ENCODE results near the gene MMEL1. TPM values are rescaled to one million over a fixed set of nuclear protein-coding genes. Genes with fewer than 3 reads are reported as not detected.

The MMEL1 gene
- total and polyA plus RNA-seq, 2 donors (not counting 1 experiment from before 2014, with no cell fraction given) = 0.33 to 0.60 TPM

DNA sequence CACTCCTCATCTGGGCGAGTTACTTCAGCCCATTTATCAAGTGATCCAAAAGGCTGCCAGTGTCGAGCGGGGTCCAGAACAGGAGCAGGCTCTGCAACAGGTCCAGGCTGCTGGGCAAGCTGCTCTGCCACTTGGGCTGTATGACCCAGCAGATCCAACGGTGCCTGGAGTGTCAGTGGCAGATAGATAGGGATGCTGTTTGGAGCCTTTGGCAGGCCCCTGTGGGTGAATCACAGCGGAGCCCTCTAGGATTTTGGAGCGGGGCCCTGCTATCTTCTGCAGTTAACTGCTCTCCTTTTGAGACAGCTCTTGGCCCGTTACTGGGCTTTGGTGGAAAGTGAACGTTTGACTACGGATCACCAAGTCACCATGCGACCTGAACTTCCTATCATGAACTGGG lies 7.5 kb downstream of the MMEL1 start:
- no peak overlapping the region for H3K4me3 ChIP-seq (replicated peaks in 1 of 4; ENCODE audit: control extremely low read depth in 1 of 4, insufficient read depth in 1 of 4, low read depth in 3 of 4, low read length in 4 of 4)
- H4K20me1 ChIP-seq (ENCODE audit: control insufficient read depth, extremely low read depth, insufficient read depth, low read length) = no peaks in the 10 kb centered on the region
- no peak overlapping the region for H3K4me2 ChIP-seq (ENCODE audit: extremely low read depth, insufficient read depth, low read length)
- peaks cover under 1% of the 10 kb centered on the region for H3K9me3 ChIP-seq (ENCODE audit: control insufficient read depth, insufficient read depth, low read depth, low read length)
- H3K79me2 ChIP-seq (ENCODE audit: control insufficient read depth, insufficient read depth, low read length) = no peaks in the 10 kb centered on the region
- H2AFZ ChIP-seq (ENCODE audit: low read length) = no peak overlapping the region
- no peak overlapping the region for H3K27ac ChIP-seq (ENCODE audit: insufficient read depth, low read length)
- DNase-seq (ENCODE audit: low read depth in 2 of 2) = no peak
- no peak overlapping the region for H3K9ac ChIP-seq (ENCODE audit: insufficient read depth, low read length)
- H3K27me3 ChIP-seq (ENCODE audit: control insufficient read depth, insufficient read depth, low read length) = no peaks in the 10 kb centered on the region
- H3K36me3 ChIP-seq (ENCODE audit: control insufficient read depth, insufficient read depth, low read length) = no peaks in the 10 kb centered on the region
- TF ChIP-seq, protein P1, sequence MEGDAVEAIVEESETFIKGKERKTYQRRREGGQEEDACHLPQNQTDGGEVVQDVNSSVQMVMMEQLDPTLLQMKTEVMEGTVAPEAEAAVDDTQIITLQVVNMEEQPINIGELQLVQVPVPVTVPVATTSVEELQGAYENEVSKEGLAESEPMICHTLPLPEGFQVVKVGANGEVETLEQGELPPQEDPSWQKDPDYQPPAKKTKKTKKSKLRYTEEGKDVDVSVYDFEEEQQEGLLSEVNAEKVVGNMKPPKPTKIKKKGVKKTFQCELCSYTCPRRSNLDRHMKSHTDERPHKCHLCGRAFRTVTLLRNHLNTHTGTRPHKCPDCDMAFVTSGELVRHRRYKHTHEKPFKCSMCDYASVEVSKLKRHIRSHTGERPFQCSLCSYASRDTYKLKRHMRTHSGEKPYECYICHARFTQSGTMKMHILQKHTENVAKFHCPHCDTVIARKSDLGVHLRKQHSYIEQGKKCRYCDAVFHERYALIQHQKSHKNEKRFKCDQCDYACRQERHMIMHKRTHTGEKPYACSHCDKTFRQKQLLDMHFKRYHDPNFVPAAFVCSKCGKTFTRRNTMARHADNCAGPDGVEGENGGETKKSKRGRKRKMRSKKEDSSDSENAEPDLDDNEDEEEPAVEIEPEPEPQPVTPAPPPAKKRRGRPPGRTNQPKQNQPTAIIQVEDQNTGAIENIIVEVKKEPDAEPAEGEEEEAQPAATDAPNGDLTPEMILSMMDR (conservative IDR thresholded peaks at IDR 0.05 in 1 of 2, IDR thresholded peaks at IDR 0.05 in 1 of 2; ENCODE audit: low read depth in 1 of 2, low read length in 2 of 2) = no peak
- no peak for TF ChIP-seq EZH2 (IDR thresholded peaks at IDR 0.05; ENCODE audit: low read length, missing control alignments)
- H3K4me1 ChIP-seq (ENCODE audit: control insufficient read depth, extremely low read depth, insufficient read depth, low read length) = no peaks in the 10 kb centered on the region

DNA sequence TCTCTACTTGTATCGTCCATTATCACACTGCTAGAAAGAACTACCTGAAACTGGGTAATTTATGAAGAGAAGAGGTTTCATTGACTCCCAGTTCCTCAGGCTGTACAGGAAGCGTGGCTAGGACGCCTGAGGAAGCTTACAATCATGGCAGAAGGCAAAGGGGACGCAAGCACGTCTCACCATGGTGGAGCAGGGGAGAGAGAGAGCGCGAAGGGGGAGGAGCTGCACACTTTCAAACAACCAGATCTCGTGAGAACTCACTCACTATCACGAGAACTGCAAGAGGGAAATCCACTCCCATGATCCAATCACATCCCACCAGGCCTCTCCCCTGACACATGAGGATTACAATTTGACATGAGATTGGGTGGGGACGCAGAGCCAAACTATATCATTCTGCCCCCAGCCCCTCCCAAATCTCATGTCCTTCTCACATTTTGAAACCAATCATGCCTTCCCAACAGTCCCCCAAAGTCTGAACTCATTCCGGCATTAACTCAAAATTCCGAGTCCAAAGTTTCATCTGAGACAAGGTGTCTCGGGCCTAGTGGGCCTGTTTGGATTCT lies 8.0 kb downstream of the MMEL1 start:
- H3K4me3 ChIP-seq (replicated peaks in 1 of 4; ENCODE audit: control extremely low read depth in 1 of 4, insufficient read depth in 1 of 4, low read depth in 3 of 4, low read length in 4 of 4) = no peak overlapping the region
- H3K27me3 ChIP-seq (ENCODE audit: control insufficient read depth, insufficient read depth, low read length) = no peaks in the 10 kb centered on the region
- no peak overlapping the region for H2AFZ ChIP-seq (ENCODE audit: low read length)
- H4K20me1 ChIP-seq (ENCODE audit: control insufficient read depth, extremely low read depth, insufficient read depth, low read length) = no peaks in the 10 kb centered on the region
- no peak overlapping the region for H3K9ac ChIP-seq (ENCODE audit: insufficient read depth, low read length)
- no peaks in the 10 kb centered on the region for H3K79me2 ChIP-seq (ENCODE audit: control insufficient read depth, insufficient read depth, low read length)
- H3K4me1 ChIP-seq (ENCODE audit: control insufficient read depth, extremely low read depth, insufficient read depth, low read length) = no peaks in the 10 kb centered on the region
- no peak for DNase-seq (ENCODE audit: low read depth in 2 of 2)
- H3K4me2 ChIP-seq (ENCODE audit: extremely low read depth, insufficient read depth, low read length) = no peak overlapping the region
- H3K27ac ChIP-seq (ENCODE audit: insufficient read depth, low read length) = no peak overlapping the region
- H3K9me3 ChIP-seq (ENCODE audit: control insufficient read depth, insufficient read depth, low read depth, low read length) = no peaks in the 10 kb centered on the region
- H3K36me3 ChIP-seq (ENCODE audit: control insufficient read depth, insufficient read depth, low read length) = no peaks in the 10 kb centered on the region
- TF ChIP-seq, protein P1 (conservative IDR thresholded peaks at IDR 0.05 in 1 of 2, IDR thresholded peaks at IDR 0.05 in 1 of 2; ENCODE audit: low read depth in 1 of 2, low read length in 2 of 2) = no peak
- no peak for TF ChIP-seq EZH2 (IDR thresholded peaks at IDR 0.05; ENCODE audit: low read length, missing control alignments)

DNA sequence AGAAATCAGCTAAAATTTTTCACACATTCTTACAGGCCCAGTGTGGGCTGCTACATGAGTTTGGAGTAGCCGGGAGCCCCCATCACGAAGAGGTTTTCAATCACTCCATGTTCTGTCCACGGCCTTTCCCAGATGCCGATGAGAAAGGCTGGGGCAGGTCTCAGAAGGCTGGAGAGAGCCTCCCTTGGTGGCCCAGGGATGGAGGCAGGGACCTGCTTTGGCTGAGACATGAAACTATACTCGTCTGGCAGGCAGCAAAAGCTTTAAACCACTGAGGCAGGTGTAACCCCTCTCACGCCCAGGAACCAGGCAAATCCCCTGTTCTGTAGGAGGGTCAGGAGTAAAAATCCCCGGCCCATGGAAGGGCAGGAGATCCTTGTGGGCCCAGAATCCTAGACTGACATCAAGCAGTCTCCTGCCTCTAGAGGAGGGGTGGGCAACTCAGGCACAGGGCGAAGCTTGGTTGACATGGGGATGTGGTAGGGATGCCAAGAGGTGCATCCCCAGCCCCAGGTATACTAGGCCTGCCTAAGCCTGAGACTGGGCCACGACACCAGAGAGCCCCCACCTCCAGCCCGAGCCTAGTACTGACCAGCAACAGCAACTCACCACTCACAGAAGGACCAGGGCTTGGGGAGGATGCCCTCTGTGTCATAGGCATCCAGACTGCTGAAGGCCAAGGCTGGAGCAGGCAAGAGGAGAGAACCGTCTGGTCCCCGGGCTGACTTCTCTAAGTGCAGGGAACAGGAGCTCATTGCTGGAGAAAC lies 9.1 kb downstream of the MMEL1 start:
- Histone ChIP-seq H3K79me2 (ENCODE audit: control insufficient read depth, insufficient read depth, low read length) (no peaks in the 10 kb centered on the region), H2AFZ (ENCODE audit: low read length) (no peak overlapping the region), H3K27ac (ENCODE audit: insufficient read depth, low read length) (no peak overlapping the region), H3K4me2 (ENCODE audit: extremely low read depth, insufficient read depth, low read length) (no peak overlapping the region), H3K36me3 (ENCODE audit: control insufficient read depth, insufficient read depth, low read length) (no peaks in the 10 kb centered on the region), H3K4me3 (replicated peaks in 1 of 4; ENCODE audit: control extremely low read depth in 1 of 4, insufficient read depth in 1 of 4, low read depth in 3 of 4, low read length in 4 of 4) (no peak overlapping the region), H3K9me3 (ENCODE audit: control insufficient read depth, insufficient read depth, low read depth, low read length) (no peaks in the 10 kb centered on the region), H3K27me3 (ENCODE audit: control insufficient read depth, insufficient read depth, low read length) (no peaks in the 10 kb centered on the region), H4K20me1 (ENCODE audit: control insufficient read depth, extremely low read depth, insufficient read depth, low read length) (no peaks in the 10 kb centered on the region), H3K9ac (ENCODE audit: insufficient read depth, low read length) (no peak overlapping the region), H3K4me1 (ENCODE audit: control insufficient read depth, extremely low read depth, insufficient read depth, low read length) (no peaks in the 10 kb centered on the region)
- TF ChIP-seq EZH2 (IDR thresholded peaks at IDR 0.05; ENCODE audit: low read length, missing control alignments) = no peak
- TF ChIP-seq, protein P1 (conservative IDR thresholded peaks at IDR 0.05 in 1 of 2, IDR thresholded peaks at IDR 0.05 in 1 of 2; ENCODE audit: low read depth in 1 of 2, low read length in 2 of 2) = no peak
- DNase-seq (ENCODE audit: low read depth in 2 of 2) = no peak

All from fibroblast of lung (primary cell).